Smooth muscle cell of the brain vasculature (primary cell): ENCODE measurements around the gene NUAK1.
A peak's percentile ranks its signal among the peaks of the same experiment; 100 is the strongest.

Experiments
- DNase-seq: peaks from one replicate; pipeline ENCODE4 v3.0.0-alpha.2; 2012; ENCODE audit warnings: low read depth, low spot score

Gene NUAK1

GRCh38 chr12:106084014-106084671 lies 54.6 kb downstream of the NUAK1 start:
- DNase-seq, result peak; percentile 81

DNA sequence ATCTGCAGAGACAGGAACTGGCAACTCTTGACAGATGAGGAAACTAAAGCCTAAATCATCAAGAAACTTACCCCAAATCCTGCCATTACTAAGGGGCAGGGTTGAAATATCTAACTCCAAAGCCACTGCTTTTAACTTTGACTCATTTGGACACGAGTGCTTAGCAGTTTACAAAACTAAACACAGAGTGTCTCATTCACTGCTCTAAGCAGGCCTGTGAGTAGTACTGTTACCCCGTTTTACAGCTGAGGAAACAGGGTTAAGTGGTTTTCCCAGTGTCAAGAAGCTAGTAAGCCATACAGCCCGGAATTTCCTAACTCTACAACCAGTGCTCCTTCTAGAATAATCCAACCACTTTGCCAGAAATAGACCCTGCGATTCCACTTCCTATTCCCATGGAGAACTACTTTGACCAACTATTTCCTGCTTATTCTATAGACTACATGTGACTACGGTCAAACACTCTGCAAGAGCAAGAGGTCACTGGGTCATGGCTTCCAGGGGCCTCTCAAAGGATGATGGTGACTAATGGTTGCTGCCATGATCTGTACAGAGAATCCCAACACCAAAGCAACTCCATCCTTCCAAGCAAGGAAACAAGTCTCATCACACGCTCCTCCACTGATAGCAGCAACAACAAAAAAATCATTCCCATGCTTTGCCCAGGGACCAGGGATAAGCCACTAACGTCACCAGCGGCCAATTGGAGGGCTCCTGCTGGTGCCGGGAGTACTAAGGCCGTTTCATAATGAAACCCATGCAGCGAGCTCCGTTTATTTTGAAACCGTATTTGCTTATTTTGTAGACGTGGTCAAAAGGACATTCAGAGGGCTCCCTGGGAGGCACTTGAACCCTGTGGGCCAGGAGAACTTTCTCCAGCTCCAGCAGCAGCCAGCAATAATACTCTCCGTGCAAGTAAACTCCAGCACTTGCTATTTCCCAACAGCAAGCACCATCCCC lies 56.3 kb downstream of the NUAK1 start:
- DNase-seq, result peak; percentile 98

GRCh38 chr12:106081606-106082005 lies 57.1 kb downstream of the NUAK1 start:
- DNase-seq, result no peak

DNA sequence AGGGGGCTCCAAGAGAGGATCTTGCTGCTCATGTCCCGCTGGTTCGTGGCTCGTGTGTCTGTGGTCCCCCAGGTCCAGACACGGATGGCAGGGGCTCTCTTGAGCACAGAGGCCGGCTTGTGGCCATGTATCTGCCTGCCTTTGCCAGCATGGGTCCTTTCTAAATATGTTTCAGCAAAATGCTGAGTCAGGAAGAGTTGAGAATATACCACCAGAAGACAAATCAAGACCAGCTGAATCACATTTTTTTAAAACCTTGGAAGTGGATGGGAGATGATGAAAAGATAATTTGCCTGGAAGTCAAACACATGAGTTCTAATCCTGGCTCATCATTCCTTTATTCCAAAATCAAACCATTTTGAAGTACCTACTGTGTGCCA lies 58.0 kb downstream of the NUAK1 start:
- DNase-seq, result no peak

GRCh38 chr12:106080041-106080790 lies 58.5 kb downstream of the NUAK1 start:
- no peak for DNase-seq

DNA sequence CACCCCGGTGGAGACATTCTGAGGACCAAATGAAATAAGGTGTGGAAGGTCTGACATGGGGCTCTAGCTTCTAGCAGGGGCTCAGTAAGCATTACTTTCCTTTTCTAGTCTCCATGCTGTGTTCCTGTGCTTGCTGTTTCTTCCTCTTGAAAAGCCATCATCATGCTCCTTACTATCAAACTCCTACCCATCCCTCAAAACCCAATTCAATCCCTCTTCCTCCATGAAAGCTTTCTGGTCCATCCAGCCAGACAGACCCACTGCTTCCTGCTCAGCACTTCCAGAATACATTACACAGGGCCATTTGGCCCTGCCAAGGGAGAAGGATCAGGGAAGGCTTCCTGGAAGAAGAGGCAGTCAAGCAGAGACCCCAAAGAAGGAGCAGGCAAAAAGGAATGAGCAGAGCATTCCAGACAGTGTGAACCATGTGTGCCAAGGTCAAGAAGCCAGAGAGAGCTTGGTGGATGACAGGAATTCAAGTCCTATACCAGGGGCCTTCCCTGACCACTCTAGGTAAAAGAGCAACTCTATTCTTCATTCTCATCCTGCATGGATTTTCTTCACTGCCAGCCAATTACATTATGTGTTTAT lies 59.5 kb downstream of the NUAK1 start:
- DNase-seq, result no peak

GRCh38 chr12:106078358-106079010 lies 60.3 kb downstream of the NUAK1 start:
- DNase-seq, result no peak

DNA sequence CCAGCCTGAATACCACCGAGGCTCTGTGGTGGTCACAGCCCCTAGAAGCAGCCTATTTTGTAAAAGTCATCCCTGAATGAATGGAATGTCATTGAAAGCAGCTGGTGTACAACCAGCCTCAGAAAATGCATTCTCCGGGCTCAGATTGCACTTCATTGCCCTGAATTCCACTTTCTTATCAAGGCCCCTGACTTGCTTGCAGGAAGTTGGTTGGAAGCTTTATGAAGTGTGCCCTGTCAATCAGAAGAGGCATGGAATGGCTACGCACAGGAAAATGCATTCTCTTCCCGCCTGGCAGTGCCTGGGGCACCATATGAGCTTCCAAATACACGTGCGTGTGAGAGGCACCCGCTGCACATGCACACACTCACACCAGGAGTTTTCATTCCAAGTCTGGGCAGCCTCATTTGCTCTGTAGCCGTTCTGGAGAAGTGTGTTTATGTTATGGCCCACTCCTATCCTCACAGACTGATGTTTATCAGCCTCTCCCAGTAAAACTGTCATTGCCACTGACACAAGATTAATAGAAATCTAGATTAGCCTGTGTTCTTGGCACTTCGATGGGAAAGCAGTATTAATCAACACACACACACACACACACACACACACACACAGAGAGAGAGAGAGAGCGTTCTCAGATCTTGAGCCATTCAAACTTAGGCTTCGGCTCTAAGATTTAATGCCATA lies 63.9 kb downstream of the NUAK1 start:
- no peak for DNase-seq

DNA sequence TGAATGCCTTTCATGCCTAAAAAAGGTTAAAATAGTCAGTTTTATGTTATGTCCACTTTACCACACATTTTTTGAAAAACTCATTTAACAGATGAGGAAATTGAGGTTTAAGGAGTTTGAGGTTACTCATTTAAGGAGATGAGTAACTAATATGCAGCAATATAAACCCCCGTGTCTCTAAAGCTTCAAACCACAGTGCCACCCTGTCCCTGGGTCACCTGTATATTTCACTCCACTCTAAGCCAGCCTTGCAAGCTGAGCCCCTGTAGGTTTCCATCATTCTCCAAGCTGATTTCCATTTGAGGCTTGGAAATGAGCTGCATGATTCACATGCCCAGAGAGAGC lies 64.4 kb downstream of the NUAK1 start:
- DNase-seq, result no peak

DNA sequence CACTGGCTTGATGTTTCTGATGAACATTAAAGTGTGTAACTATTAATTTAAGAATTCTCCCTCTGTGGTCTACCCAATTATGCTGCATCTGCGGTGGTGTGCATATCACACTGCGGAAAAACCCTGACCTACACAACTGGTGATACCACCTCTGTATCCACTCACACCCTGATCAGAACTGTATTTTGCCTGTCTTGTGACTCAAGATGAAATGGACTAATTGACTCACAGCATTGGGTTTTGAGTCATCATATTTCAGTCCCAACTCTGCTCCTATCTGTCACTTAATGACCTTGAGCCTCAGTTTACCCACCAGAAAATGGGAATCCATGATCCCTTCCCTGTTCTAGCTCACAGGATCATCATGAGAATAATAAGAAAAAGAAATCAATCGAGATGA lies 65.6 kb downstream of the NUAK1 start:
- no peak for DNase-seq

DNA sequence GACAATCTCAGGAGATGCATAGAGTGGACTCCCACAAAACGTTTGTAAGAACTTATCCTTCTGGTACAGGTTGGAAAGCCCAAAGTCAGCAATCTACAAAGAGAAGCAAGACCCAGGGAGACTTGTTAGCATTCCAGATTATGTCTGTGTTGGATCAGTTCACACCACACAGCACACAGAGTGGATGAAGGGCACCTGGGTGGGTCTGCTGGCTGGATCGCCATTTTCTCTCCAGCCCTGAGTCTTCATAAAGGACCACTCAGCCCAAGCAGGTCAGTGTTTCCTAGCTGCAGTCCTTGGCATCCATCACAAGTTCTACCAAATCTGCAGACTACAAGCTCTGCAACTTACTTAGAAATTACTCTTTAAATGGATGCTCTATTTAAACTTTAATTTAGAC lies 66.0 kb downstream of the NUAK1 start:
- DNase-seq, result no peak

DNA sequence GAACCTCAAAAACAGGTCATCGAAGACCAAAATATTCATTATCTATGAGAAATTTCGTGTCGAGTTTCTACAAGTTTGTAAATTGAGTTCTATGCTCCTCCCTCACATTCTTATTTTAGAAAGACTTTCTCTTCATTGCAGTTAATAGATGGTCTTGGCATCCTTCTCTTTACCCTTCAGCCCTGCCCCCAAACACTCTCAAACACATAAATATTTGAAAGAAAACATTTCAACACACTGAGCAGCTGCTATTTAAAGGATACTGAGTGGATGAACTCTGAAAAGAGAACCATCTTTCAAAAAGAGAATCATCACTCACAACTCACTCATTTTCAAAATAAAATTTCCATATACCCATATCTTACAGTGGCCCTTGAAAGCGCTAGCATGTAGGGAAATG lies 67.1 kb downstream of the NUAK1 start:
- no peak for DNase-seq

GRCh38 chr12:106070611-106071010 lies 68.1 kb downstream of the NUAK1 start:
- no peak for DNase-seq

DNA sequence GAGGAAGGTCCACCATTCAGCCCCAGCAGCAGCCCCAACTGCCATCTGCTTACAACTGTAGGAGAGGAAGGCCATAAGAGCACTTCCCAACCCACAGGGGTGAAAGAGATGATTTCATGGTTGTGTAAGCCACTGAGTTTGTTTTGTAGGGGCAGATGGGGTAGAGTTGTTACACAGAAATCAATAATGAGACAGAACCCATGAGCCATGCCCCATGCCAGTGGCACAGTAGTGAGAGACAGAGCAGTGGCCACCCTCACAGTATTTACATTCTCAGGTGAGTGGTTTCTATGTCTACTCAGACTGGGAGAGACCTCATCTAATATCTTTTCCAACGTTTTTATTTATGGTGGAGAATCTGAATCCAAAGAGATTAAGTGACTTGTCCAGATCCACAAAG lies 68.6 kb downstream of the NUAK1 start:
- no peak for DNase-seq

GRCh38 chr12:106068296-106068695 lies 70.5 kb downstream of the NUAK1 start:
- DNase-seq, result no peak

GRCh38 chr12:106067606-106068205 lies 71.0 kb downstream of the NUAK1 start:
- DNase-seq, result no peak

DNA sequence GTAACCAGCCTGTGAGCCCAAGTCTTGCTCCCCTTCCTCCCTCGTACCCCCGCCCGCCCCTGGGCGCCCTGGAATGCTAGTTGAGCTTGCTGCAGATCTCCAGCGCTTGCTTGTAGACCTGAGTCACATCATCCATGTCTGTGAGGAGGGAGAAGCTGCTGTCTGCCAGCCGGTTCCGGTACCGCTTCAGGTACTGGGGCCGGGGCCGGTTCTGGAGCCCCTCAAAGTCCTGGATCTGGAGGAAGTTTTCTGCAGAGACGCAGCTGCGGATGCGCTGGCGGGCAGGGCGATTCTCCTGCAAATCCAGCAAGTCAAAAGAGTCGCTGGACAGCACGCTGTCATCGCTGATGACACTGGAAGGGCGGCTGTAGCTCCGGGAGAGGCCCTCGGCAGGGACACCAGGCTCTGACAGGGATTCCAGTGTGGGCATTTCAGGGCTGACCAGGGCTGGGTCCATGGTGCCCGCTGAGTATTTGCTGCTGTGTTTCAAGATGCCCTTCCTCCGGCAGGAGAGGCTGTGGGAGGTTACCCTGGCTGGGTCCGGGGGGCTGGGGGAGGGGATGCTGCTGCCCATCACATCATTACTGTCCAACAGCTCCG lies 71.9 kb downstream of the NUAK1 start:
- no peak for DNase-seq

- DNase-seq, result no peak
Measured at GRCh38 chr12:106066051-106066705, 72.6 kb downstream of the NUAK1 start.

DNA sequence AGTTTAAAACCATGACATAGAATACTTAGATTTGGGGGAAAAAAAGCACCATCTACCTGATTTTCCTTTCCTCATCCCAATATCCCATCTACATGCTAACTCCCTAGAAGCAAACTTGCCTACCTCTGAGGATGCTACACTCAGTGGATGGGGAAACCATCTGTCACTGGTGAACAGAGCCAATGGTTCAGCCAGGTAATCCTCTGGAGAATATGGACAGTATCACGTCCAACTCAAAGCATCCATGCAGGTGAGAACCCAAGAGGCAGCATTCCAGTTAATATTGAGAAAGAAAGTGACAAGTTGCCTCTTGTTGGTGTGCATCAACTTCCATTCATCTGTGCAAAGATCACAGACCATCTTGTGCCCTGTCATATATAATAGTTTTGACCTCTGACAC lies 73.2 kb downstream of the NUAK1 start:
- no peak for DNase-seq

- DNase-seq, result no peak
Measured at GRCh38 chr12:106064721-106065021, 74.1 kb downstream of the NUAK1 start.
